ENCODE data around the gene ADA. TPM values are rescaled to one million over a fixed set of nuclear protein-coding genes. Genes with fewer than 3 reads are reported as not detected.

The ADA gene
- total RNA-seq, 6 donors from 2014 or later, result 5.0 to 9.4 (median 7.2) TPM

DNA sequence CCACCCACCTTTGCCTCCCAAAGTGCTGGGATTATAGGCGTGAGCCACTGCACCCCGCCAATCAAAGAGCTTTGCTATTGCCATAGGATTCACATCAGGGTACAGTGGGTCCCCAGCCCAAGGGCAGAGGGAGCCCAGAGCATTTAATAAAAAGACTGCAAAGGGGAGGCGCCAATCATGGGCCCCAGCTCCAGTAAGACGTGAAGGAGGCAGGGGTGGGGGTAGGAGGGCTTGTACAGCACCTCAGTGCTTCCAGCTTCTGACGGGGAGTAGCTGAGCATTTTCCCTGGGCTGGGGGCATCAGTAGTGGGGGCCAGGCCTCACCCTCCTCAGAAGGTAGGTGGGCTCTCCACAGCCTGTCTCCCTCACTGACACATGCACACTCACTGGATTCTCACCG lies 1.5 kb downstream of the ADA start:
- Histone ChIP-seq H3K9me3 (no peaks in the 10 kb centered on the region), H3K27ac (no peak overlapping the region), H3K4me3 (no peak overlapping the region), H3K36me3 (no peaks in the 10 kb centered on the region), H3K27me3 (no peaks in the 10 kb centered on the region), H3K4me1 (peaks cover 20 to 51% (median 36%) of the 10 kb centered on the region in 4 donors)
- WGBS, 2 donors, result 80 to 88% methylated on average over 6 of the region's 6 CpGs
- TF ChIP-seq POLR2AphosphoS5 (IDR thresholded peaks at IDR 0.05) (no peak), EP300 (IDR thresholded peaks at IDR 0.05) (no peak), POLR2A (IDR thresholded peaks at IDR 0.05) (no peak)
- TF ChIP-seq, protein P1, sequence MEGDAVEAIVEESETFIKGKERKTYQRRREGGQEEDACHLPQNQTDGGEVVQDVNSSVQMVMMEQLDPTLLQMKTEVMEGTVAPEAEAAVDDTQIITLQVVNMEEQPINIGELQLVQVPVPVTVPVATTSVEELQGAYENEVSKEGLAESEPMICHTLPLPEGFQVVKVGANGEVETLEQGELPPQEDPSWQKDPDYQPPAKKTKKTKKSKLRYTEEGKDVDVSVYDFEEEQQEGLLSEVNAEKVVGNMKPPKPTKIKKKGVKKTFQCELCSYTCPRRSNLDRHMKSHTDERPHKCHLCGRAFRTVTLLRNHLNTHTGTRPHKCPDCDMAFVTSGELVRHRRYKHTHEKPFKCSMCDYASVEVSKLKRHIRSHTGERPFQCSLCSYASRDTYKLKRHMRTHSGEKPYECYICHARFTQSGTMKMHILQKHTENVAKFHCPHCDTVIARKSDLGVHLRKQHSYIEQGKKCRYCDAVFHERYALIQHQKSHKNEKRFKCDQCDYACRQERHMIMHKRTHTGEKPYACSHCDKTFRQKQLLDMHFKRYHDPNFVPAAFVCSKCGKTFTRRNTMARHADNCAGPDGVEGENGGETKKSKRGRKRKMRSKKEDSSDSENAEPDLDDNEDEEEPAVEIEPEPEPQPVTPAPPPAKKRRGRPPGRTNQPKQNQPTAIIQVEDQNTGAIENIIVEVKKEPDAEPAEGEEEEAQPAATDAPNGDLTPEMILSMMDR (IDR thresholded peaks at IDR 0.05), result no peak
- no peak for DNase-seq
- ATAC-seq (ENCODE audit: low FRiP score in 2 of 2), result no peak

DNA sequence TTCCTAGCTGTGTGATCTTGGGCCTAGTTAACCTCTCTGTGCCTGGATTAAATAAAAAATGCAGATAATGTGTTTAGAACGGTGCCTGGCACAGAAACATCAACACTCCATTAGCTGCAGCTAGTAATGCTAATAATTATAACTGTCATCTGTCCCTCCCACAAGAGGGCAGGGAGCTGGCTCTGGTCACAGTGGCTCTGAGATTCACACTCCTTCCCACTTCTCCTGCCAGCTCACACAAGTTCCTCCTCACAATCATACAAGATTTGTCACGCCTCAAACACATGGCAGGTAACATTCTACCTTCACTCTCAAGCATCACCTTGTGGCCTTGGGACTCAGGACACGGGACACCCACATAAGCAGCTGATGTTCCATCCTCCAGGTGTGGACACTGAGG lies 2.4 kb downstream of the ADA start:
- no peaks in the 10 kb centered on the region for H3K27me3 ChIP-seq
- H3K4me1 ChIP-seq, result peaks cover 27 to 59% (median 42%) of the 10 kb centered on the region in 4 donors
- 59 to 77% methylated on average over 3 of the region's 3 CpGs for WGBS, 2 donors
- H3K4me3 ChIP-seq, result no peak overlapping the region
- H3K36me3 ChIP-seq, result no peaks in the 10 kb centered on the region
- ATAC-seq (ENCODE audit: low FRiP score in 2 of 2) (no peak), DNase-seq (no peak)
- TF ChIP-seq, protein P1 (IDR thresholded peaks at IDR 0.05), result no peak
- TF ChIP-seq POLR2AphosphoS5 (IDR thresholded peaks at IDR 0.05) (no peak), EP300 (IDR thresholded peaks at IDR 0.05) (no peak), POLR2A (IDR thresholded peaks at IDR 0.05) (no peak)
- H3K27ac ChIP-seq, result no peak overlapping the region
- H3K9me3 ChIP-seq, result no peaks in the 10 kb centered on the region

DNA sequence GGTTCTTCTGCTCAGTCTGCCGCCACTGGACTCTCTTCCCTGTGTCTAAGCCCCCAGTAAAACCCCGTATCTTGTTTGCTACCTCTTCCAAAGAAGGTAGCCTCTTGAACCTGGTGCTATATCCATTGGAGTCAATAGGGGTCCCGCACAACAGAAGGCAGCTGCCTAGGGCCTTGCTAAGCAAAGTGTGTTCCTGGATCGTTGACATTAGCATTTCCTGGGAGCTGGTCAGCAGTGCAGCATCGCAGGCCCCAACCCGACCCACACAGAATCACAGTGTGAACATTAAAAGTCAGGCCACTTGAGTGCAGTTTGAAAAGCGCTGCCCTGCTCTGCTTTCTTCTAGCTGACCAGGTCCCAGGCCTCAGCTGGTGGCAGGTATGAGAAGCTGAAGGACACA lies 2.9 kb downstream of the ADA start:
- whole genome bisulfite sequencing, 2 donors, result 74 to 77% methylated on average over 6 to 7 of the region's 7 CpGs
- Histone ChIP-seq H3K4me3 (no peak overlapping the region), H3K4me1 (peaks cover 33 to 65% (median 47%) of the 10 kb centered on the region in 4 donors), H3K9me3 (no peaks in the 10 kb centered on the region), H3K27me3 (no peaks in the 10 kb centered on the region), H3K27ac (no peak overlapping the region), H3K36me3 (no peaks in the 10 kb centered on the region)
- TF ChIP-seq EP300 (IDR thresholded peaks at IDR 0.05) (no peak), POLR2AphosphoS5 (IDR thresholded peaks at IDR 0.05) (no peak), POLR2A (IDR thresholded peaks at IDR 0.05) (no peak)
- TF ChIP-seq, protein P1 (IDR thresholded peaks at IDR 0.05), result no peak
- DNase-seq (no peak), ATAC-seq (ENCODE audit: low FRiP score in 2 of 2) (no peak)

DNA sequence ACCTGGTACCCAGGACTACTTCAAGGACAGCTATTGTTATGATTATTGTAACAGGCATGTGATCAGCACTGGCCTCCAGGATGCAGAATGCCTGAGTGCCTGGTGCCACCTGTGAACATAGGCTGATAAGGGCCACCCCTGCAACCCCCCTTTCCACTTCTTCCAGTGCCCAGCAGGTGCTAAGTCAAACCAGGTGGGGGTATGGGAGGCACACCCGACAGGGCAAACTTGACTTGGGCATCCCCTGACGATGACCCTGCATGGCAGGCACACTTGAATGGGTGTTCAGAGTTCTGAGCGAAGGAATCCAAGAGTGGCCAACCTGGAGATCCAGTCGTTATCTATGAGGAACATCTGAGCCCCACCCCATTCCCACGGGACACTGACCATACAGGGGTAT lies 3.4 kb downstream of the ADA start:
- WGBS, 2 donors, result 88% methylated on average over 3 to 5 of the region's 5 CpGs
- H3K27me3 ChIP-seq, result no peaks in the 10 kb centered on the region
- no peak overlapping the region for H3K27ac ChIP-seq
- H3K36me3 ChIP-seq, result no peaks in the 10 kb centered on the region
- H3K9me3 ChIP-seq, result no peaks in the 10 kb centered on the region
- ATAC-seq (ENCODE audit: low FRiP score in 2 of 2) (no peak), DNase-seq (no peak)
- H3K4me1 ChIP-seq, result peaks cover 37 to 69% (median 52%) of the 10 kb centered on the region in 4 donors
- H3K4me3 ChIP-seq, result no peak overlapping the region
- TF ChIP-seq POLR2AphosphoS5 (IDR thresholded peaks at IDR 0.05) (no peak), EP300 (IDR thresholded peaks at IDR 0.05) (no peak), POLR2A (IDR thresholded peaks at IDR 0.05) (no peak)
- TF ChIP-seq, protein P1 (IDR thresholded peaks at IDR 0.05), result no peak

DNA sequence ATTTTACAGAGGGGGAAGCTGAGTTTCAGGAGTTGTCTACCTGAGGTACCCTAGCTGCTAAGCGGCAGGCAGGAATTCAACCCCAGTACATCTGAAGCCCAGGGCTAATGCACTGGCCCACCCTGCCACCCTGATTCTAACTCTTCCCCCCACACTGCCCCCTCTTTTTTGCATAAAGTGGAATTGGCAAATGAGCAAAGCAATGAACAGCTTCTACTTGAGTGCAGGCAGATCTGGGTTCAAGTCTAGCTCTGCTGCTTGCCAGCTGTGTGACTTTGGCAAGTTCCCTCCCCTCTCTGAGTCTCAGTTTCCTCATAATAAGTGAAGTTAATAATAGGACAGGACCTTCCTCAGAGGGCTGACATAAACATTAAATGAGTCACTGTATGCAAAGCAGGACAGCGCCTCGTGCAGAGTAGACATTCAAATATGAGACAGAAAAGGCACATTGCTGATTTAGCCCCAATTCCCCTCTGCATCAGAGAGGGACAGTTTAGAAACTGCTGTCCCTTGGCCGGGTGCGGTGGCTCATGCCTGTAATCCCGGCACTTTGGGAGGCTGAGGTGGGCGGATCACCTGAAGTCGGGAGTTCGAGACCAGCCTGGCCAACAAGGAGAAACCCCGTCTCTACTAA lies 4.7 kb downstream of the ADA start:
- H3K27me3 ChIP-seq, result no peaks in the 10 kb centered on the region
- ATAC-seq (ENCODE audit: low FRiP score in 2 of 2) (no peak), DNase-seq (no peak)
- no peaks in the 10 kb centered on the region for H3K9me3 ChIP-seq
- H3K4me1 ChIP-seq, result peaks cover 50 to 80% (median 63%) of the 10 kb centered on the region in 4 donors
- H3K27ac ChIP-seq, result peak overlapping the region; percentile 40 to 82 (median 54)
- H3K4me3 ChIP-seq, result no peak overlapping the region
- TF ChIP-seq EP300 (IDR thresholded peaks at IDR 0.05), result no peak
- no peak for TF ChIP-seq POLR2AphosphoS5 (IDR thresholded peaks at IDR 0.05)
- H3K36me3 ChIP-seq, result no peaks in the 10 kb centered on the region
- 66 to 79% methylated on average over 10 of the region's 10 CpGs for WGBS, 2 donors
